ENCODE data around the gene USP7.
"Not testable (repeated sequence)": the region's sequence is repeated elsewhere in the genome, so short reads cannot be mapped to it uniquely, and the experiment has no call there.

The USP7 gene

GRCh38 chr16:8963821-8964441, at the start of gene USP7:
Gene USP7, minus strand, starts transcription at chr16:8963906. Its CDS starts 621 bp downstream, at chr16:8963285.
- DNase-seq = peak; percentile 54

- no peak for DNase-seq
These were observed 49.8 kb upstream of the USP7 start for GRCh38 chr16:9013508-9013864.

GRCh38 chr16:9012848-9013507, 49.3 kb upstream of the USP7 start:
- DNase-seq = peak; percentile 46

GRCh38 chr16:9012330-9012729, 48.6 kb upstream of the USP7 start:
- no peak for DNase-seq

- DNase-seq = peak; percentile 39
These were observed 45.0 kb upstream of the USP7 start for GRCh38 chr16:9008601-9009260.

- DNase-seq = no peak
These were observed 43.6 kb upstream of the USP7 start for GRCh38 chr16:9007177-9007794.

GRCh38 chr16:9004183-9004582, 40.5 kb upstream of the USP7 start:
- no peak for DNase-seq

- no peak for DNase-seq
These were observed 40.1 kb upstream of the USP7 start for GRCh38 chr16:9003763-9004162.

- DNase-seq = no peak
These were observed 39.6 kb upstream of the USP7 start for GRCh38 chr16:9003322-9003721.

- DNase-seq = no peak
These were observed 38.3 kb upstream of the USP7 start for GRCh38 chr16:9002042-9002441.

- no peak for DNase-seq
These were observed 37.0 kb upstream of the USP7 start for GRCh38 chr16:9000664-9001063.

GRCh38 chr16:8999800-9000199, 36.1 kb upstream of the USP7 start:
- DNase-seq = no peak

- no peak for DNase-seq
These were observed 34.4 kb upstream of the USP7 start for GRCh38 chr16:8998108-8998507.

GRCh38 chr16:8996891-8997290, 33.2 kb upstream of the USP7 start:
- no peak for DNase-seq

GRCh38 chr16:8990445-8990844, 26.7 kb upstream of the USP7 start:
- no peak for DNase-seq

GRCh38 chr16:8989099-8989878, 25.6 kb upstream of the USP7 start:
- DNase-seq = no peak

- DNase-seq = no peak
These were observed 23.1 kb upstream of the USP7 start for GRCh38 chr16:8986818-8987191.

- DNase-seq = no peak
These were observed 22.4 kb upstream of the USP7 start for GRCh38 chr16:8986111-8986510.

- no peak for DNase-seq
These were observed 19.1 kb upstream of the USP7 start for GRCh38 chr16:8982816-8983215.

GRCh38 chr16:8981901-8982300, 18.2 kb upstream of the USP7 start:
- DNase-seq = not testable (repeated sequence)

- DNase-seq = not testable (repeated sequence)
These were observed 12.5 kb upstream of the USP7 start for GRCh38 chr16:8976189-8976588.

- DNase-seq = no peak
These were observed 11.3 kb upstream of the USP7 start for GRCh38 chr16:8975039-8975438.

Data from DMS79 treated with DMSO at 0.1 percent for 48 hours (cell line).